ENCODE results near the gene NPPA. TPM values are rescaled to one million over a fixed set of nuclear protein-coding genes. Genes with fewer than 3 reads are reported as not detected.

Gene NPPA
- total and polyA plus RNA-seq, 10 of the 15 experiments (the other 5 are each of a cell fraction or from before 2014, with no cell fraction given) = 0.31 to 0.39 TPM; not detected in 8

DNA sequence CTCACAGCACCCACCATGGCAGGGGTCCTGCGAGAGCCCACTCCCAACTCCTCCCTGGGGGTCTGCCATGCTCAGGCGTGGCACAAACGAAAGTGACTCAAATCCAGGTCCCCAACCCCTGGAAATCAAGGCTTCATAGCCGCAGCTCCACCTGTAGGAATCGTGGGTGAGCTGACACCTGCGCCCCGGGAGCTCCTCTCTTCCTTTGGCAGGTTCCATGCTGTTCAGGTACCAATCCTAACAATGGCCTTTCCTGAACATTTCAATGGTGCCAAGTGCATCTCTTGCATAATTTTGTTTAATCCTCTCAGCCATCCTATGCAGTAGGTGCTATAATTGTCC lies 40.1 kb upstream of the NPPA start:
- no TSS peak for BruUV-seq (replicated peaks)
- ChIA-PET SMC1A (ENCODE audit: uncharacterized antibody, unreplicated experiment) (no interaction called here), CTCF (interaction anchor here (1.3 kb wide), 1 partner anchor 80 kb away, joined by 3 read pairs; no protein-coding TSS in a partner anchor), POLR2A (no interaction called here), RAD21 (ENCODE audit: unreplicated experiment) (interaction anchor here (0.7 to 1.0 kb wide), 2 partner anchors 11 to 84 kb away, joined by 3 read pairs; no protein-coding TSS in a partner anchor)
- Histone ChIP-seq H3K27ac (ENCODE audit: control insufficient read depth, insufficient read depth) (no peak overlapping the region), H3K36me3 (ENCODE audit: control insufficient read depth in 2 of 2, insufficient read depth in 2 of 2, low read length in 1 of 2) (no peaks in the 10 kb centered on the region), H3K79me2 (ENCODE audit: control insufficient read depth, insufficient read depth, low read length) (no peaks in the 10 kb centered on the region), H2AFZ (ENCODE audit: control insufficient read depth, low read depth, low read length) (no peak overlapping the region), H3K4me1 (ENCODE audit: control insufficient read depth, insufficient read depth, low read length) (no peaks in the 10 kb centered on the region), H3K4me3 (no peak overlapping the region), H3K9me3 (replicated peaks; ENCODE audit: control insufficient read depth, insufficient read depth, low read length) (no peaks in the 10 kb centered on the region), H3K4me2 (ENCODE audit: control insufficient read depth, insufficient read depth) (no peak overlapping the region), H3K27me3 (replicated peaks in 1 of 2; ENCODE audit: control insufficient read depth in 2 of 2, insufficient read depth in 2 of 2, low read length in 1 of 2) (no peaks in the 10 kb centered on the region; a peak in 1 of 4 replicates), H4K20me1 (ENCODE audit: control insufficient read depth, insufficient read depth) (no peaks in the 10 kb centered on the region), H3K9ac (ENCODE audit: control insufficient read depth, insufficient read depth, low read length) (no peak overlapping the region)
- TF ChIP-seq ZBTB11 (CRISPR knock-in tag; IDR thresholded peaks at IDR 0.05) = no peak
- TF ChIP-seq CHD4 (IDR thresholded peaks at IDR 0.05) = no peak
- no peak for TF ChIP-seq STAT3 (IDR thresholded peaks at IDR 0.05; ENCODE audit: low read depth, low read length)
- TF ChIP-seq GABPA (IDR thresholded peaks at IDR 0.05; ENCODE audit: low read depth) = no peak
- no peak for TF ChIP-seq FOXM1 (IDR thresholded peaks at IDR 0.05; ENCODE audit: low read depth, low read length)
- no peak for TF ChIP-seq SMAD5 (IDR thresholded peaks at IDR 0.05; ENCODE audit: low read depth)
- no peak for TF ChIP-seq MTA2 (IDR thresholded peaks at IDR 0.05; ENCODE audit: low read depth)
- TF ChIP-seq ZNF384 (IDR thresholded peaks at IDR 0.05; ENCODE audit: borderline replicate concordance, low read depth, low read length) = no peak
- TF ChIP-seq SMARCA5 (IDR thresholded peaks at IDR 0.05) = no peak
- no peak for TF ChIP-seq TARDBP (IDR thresholded peaks at IDR 0.05; ENCODE audit: borderline replicate concordance)
- TF ChIP-seq, protein P1, sequence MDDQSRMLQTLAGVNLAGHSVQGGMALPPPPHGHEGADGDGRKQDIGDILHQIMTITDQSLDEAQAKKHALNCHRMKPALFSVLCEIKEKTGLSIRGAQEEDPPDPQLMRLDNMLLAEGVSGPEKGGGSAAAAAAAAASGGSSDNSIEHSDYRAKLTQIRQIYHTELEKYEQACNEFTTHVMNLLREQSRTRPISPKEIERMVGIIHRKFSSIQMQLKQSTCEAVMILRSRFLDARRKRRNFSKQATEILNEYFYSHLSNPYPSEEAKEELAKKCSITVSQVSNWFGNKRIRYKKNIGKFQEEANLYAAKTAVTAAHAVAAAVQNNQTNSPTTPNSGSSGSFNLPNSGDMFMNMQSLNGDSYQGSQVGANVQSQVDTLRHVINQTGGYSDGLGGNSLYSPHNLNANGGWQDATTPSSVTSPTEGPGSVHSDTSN (IDR thresholded peaks at IDR 0.05; ENCODE audit: insufficient replicate concordance, low read depth, low read length) = no peak
- no peak for TF ChIP-seq TAF1 (IDR thresholded peaks at IDR 0.05; ENCODE audit: borderline replicate concordance, low read depth, low read length)
- TF ChIP-seq PML (IDR thresholded peaks at IDR 0.05; ENCODE audit: low read length) = no peak
- no peak for TF ChIP-seq BRCA1 (IDR thresholded peaks at IDR 0.05; ENCODE audit: low read depth, low read length)
- TF ChIP-seq, protein P2, sequence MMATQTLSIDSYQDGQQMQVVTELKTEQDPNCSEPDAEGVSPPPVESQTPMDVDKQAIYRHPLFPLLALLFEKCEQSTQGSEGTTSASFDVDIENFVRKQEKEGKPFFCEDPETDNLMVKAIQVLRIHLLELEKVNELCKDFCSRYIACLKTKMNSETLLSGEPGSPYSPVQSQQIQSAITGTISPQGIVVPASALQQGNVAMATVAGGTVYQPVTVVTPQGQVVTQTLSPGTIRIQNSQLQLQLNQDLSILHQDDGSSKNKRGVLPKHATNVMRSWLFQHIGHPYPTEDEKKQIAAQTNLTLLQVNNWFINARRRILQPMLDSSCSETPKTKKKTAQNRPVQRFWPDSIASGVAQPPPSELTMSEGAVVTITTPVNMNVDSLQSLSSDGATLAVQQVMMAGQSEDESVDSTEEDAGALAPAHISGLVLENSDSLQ (IDR thresholded peaks at IDR 0.05) = no peak
- no peak for TF ChIP-seq ZNF24 (IDR thresholded peaks at IDR 0.05)
- TF ChIP-seq NFXL1 (IDR thresholded peaks at IDR 0.05; ENCODE audit: borderline replicate concordance) = no peak
- no peak for TF ChIP-seq TCF7 (IDR thresholded peaks at IDR 0.05; ENCODE audit: borderline replicate concordance)
- intact Hi-C loops (cut with micrococcal nuclease; ENCODE audit: unreplicated experiment) = no loop called here
- FAIRE-seq (no peak), DNase-seq (ENCODE audit: low read depth, low spot score) (no peak), ATAC-seq (no peak)
- WGBS (ENCODE audit: insufficient coverage, insufficient replicate concordance, low lambda C conversion rate, missing lambda C conversion rate) = 33% methylated on average over 7 of the region's 7 CpGs
- in situ Hi-C loops (cut with MboI) = no loop called here

All from GM12878 (cell line).